GM12878 (cell line): ENCODE measurements around the gene LMX1B. TPM values are rescaled to one million over a fixed set of nuclear protein-coding genes. Genes with fewer than 3 reads are reported as not detected.

Source experiments
- ATAC-seq: fragments of 200-7000 bp; cut with Tn5 transposase; 3 replicates; pipeline ENCODE4 v1.9.1; 2020; ENCODE audit warnings: mild to moderate bottlenecking, moderate library complexity
- BruUV-seq: library from RNA; stranded (reverse); fragments of 400-500 nt; replicated peaks from 2 replicates; lab custom pipeline; 2021; lab: Mats Ljungman, UMichigan
- CTCF ChIA-PET: fragments of 300-600 bp; sonication (Branson Sonifier 250); formaldehyde crosslinking; extraction: SDS; loops from one replicate; lab custom pipeline; 2021; ENCODE audit warnings: inconsistent platforms; lab: Yijun Ruan, JAX
- POLR2A ChIA-PET: fragments of 350-600 bp; formaldehyde crosslinking; extraction: SDS; loops from one replicate; lab custom pipeline; 2021; ENCODE audit warnings: inconsistent platforms; lab: Charles Lee
- RAD21 ChIA-PET: fragments of 300-600 bp; sonication (Branson Sonifier 250); formaldehyde crosslinking; loops from one replicate; lab custom pipeline; 2023; ENCODE audit warnings: antibody characterized with exemption; ENCODE audit not compliant: unreplicated experiment; lab: Charles Lee
- SMC1A ChIA-PET: fragments of 300-600 bp; sonication (Branson Sonifier 250); formaldehyde crosslinking; loops from one replicate; lab custom pipeline; 2023; ENCODE audit not compliant: unreplicated experiment, uncharacterized antibody; lab: Charles Lee
- DNase-seq: peaks from one replicate; pipeline ENCODE4 v3.0.0-alpha.2; 2011; ENCODE audit warnings: low read depth, low spot score
- FAIRE-seq: peaks from 3 replicates; lab custom pipeline; 2011; peaks lifted over from hg19 to GRCh38; lab: Jason Lieb, UNC
- H2AFZ ChIP-seq: 2 replicates; pipeline ENCODE4 v1.6.0; 2011; ENCODE audit warnings: low read depth, low read length, control low read depth; ENCODE audit not compliant: control insufficient read depth
- H3K27ac ChIP-seq: 2 replicates; pipeline ENCODE4 v1.5.1; 2011; ENCODE audit warnings: control low read depth; ENCODE audit not compliant: control insufficient read depth, insufficient read depth
- H3K27me3 ChIP-seq, 2 experiments: replicated peaks in 1 of 2; 2 replicates each; pipeline versions ENCODE4 v1.6.0 to v1.6.1; 2011; ENCODE audit warnings: low read length in 1 of 2; ENCODE audit not compliant: control insufficient read depth in 2 of 2, insufficient read depth in 2 of 2
- H3K36me3 ChIP-seq, 2 experiments: 2 replicates each; pipeline ENCODE4 v1.5.1; 2011; ENCODE audit warnings: low read length in 1 of 2; ENCODE audit not compliant: control insufficient read depth in 2 of 2, insufficient read depth in 2 of 2
- H3K4me1 ChIP-seq: 2 replicates; pipeline ENCODE4 v1.6.1; 2011; ENCODE audit warnings: mild to moderate bottlenecking, low read length, moderate library complexity, mixed read lengths; ENCODE audit not compliant: control insufficient read depth, insufficient read depth
- H3K4me2 ChIP-seq: 2 replicates; pipeline ENCODE4 v1.6.0; 2011; ENCODE audit warnings: control low read depth; ENCODE audit not compliant: control insufficient read depth, insufficient read depth
- H3K4me3 ChIP-seq: fragments of 200-600 bp; sonication (generic); 2 replicates; pipeline ENCODE4 v1.5.1; 2016
- H3K79me2 ChIP-seq: 2 replicates; pipeline ENCODE4 v1.6.0; 2011; ENCODE audit warnings: low read length; ENCODE audit not compliant: control insufficient read depth, insufficient read depth
- H3K9ac ChIP-seq: 2 replicates; pipeline ENCODE4 v1.8.0; 2011; ENCODE audit warnings: low read length, control low read depth, mixed read lengths; ENCODE audit not compliant: control insufficient read depth, insufficient read depth
- H3K9me3 ChIP-seq: replicated peaks from 3 replicates; pipeline ENCODE4 v1.5.1; 2011; ENCODE audit warnings: mild to moderate bottlenecking, low read length; ENCODE audit not compliant: control insufficient read depth, insufficient read depth
- H4K20me1 ChIP-seq: 2 replicates; pipeline ENCODE4 v1.6.0; 2011; ENCODE audit not compliant: control insufficient read depth, insufficient read depth
- BMI1 ChIP-seq: fragments of 450-650 bp; IDR thresholded peaks from 2 replicates; pipeline ENCODE4 v1.6.1; 2016; ENCODE audit warnings: mild to moderate bottlenecking, moderate library complexity, borderline replicate concordance
- FOXK2 ChIP-seq: fragments of 450-650 bp; IDR thresholded peaks from 2 replicates; pipeline ENCODE4 v1.6.1; 2017; ENCODE audit warnings: mild to moderate bottlenecking, moderate library complexity
- HDGF ChIP-seq: fragments of 450-650 bp; IDR thresholded peaks from 2 replicates; pipeline ENCODE4 v1.6.1; 2016; ENCODE audit warnings: antibody characterized with exemption
- MTA3 ChIP-seq: IDR thresholded peaks from 2 replicates; pipeline ENCODE4 v1.6.1; 2012; ENCODE audit warnings: low read length, inconsistent platforms, borderline replicate concordance
- MXI1 ChIP-seq: fragments of 150-350 bp; IDR thresholded peaks from 2 replicates; pipeline ENCODE4 v1.6.1; 2011; ENCODE audit warnings: low read depth, mild to moderate bottlenecking, inconsistent platforms, low read length, improper control_type of control experiment
- STAT3 ChIP-seq: IDR thresholded peaks from 2 replicates; pipeline ENCODE4 v1.6.1; 2011; ENCODE audit warnings: low read depth, low read length, improper control_type of control experiment
- TCF12 ChIP-seq: IDR thresholded peaks from 2 replicates; pipeline ENCODE4 v1.6.1; 2011; ENCODE audit warnings: low read depth, mild to moderate bottlenecking, low read length
- WGBS: methylation state at CpG from one replicate; pipeline ENCODE4 v1.1.6; 2016; ENCODE audit warnings: low lambda C conversion rate; ENCODE audit not compliant: insufficient replicate concordance, insufficient coverage; ENCODE audit errors: missing lambda C conversion rate; 5-methylcytosine and 5-hydroxymethylcytosine counted together
- in situ Hi-C: fragments of 300-500 bp; cut with MboI; formaldehyde crosslinking; loops from 9 replicates; pipeline ENCODE4 v1.14.3; 2018; ENCODE audit warnings: mixed read lengths
- intact Hi-C: fragments of 100-400 bp; cut with micrococcal nuclease; formaldehyde crosslinking; loops from one replicate; pipeline ENCODE4 v1.14.2; 2022; ENCODE audit not compliant: unreplicated experiment
- polyA plus RNA-seq, 11 experiments: library from polyadenylated mRNA; depleted of rRNA in 4 of 11; unstranded in 6 of 11; stranded (reverse) in 5 of 11; fragments of >200 nt; fragmentation: Nextera tagmentation in 4 of 11; fragmentation: Illumina TruSeq in 1 of 11; extraction: Ambion mirVana in 4 of 11; extraction: Trizol in 1 of 11; gene quantifications; 1 replicate in 1 of 11; 2 replicates in 10 of 11; pipeline versions ENCODE4 v1.2.1 to v1.2.3, GENCODE V29; 2011 to 2016; ENCODE audit warnings: inconsistent platforms in 2 of 11, missing spikeins in 2 of 11, low read depth in 1 of 11
- total RNA-seq, 4 experiments: library from RNA; depleted of rRNA in 3 of 4; stranded (reverse); fragments of >200 nt in 3 of 4; fragmentation: Illumina TruSeq in 1 of 4; extraction: Trizol in 1 of 4; gene quantifications; 2 replicates each; pipeline versions ENCODE4 v1.2.1 to v1.2.3, GENCODE V29; 2013 to 2021
- TF ChIP-seq, protein P1 (sequence below): fragments of 450-650 bp; IDR thresholded peaks from 2 replicates; pipeline ENCODE4 v1.6.1; 2017; ENCODE audit warnings: antibody characterized with exemption, mild to moderate bottlenecking, moderate library complexity

Gene LMX1B
- total and polyA plus RNA-seq, 10 of the 15 experiments (the other 5 are each of a cell fraction or from before 2014, with no cell fraction given): not detected

DNA sequence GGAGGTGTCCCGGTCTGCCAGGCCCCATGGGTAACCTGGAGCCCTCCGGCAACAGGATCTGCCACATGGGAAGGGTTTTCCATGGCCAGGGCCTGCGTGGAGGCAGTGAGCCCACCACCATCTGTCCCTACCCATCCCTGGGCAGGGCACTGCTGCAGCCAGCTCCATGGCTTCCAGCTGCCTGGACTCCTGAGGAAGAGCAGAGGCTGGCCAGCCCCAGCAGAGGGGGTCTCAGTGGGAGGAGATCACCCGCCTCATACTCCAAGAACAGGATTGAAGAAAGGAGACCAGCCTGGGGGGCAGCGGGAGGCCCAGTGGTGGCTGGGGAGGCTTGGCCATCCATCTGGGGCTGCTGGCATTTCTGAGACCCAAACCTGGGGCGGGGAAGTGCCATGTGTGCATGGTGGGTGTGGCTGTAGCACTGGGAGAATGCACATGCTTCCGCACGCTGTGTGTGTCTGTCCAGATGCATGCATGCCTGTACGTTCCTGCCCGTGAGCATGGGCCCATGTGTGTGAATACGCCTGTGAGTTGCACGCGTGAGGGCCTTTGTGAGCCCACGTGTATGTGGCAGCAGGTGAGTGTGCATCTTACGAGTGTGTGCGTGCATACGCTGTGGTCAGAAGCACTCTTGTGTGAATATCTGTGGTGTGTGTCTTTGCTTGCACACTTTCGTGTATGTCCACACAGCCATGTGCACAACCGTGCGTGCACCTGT, 78.5 kb downstream of the LMX1B start:
- WGBS: 41% methylated on average over 20 of the region's 20 CpGs
- intact Hi-C loops: no loop called here
- H3K4me3 ChIP-seq: no peak overlapping the region
- H3K4me1 ChIP-seq: no peaks in the 10 kb centered on the region
- no peaks in the 10 kb centered on the region for H3K9me3 ChIP-seq
- FAIRE-seq (no peak), ATAC-seq (no peak), DNase-seq (no peak)
- CTCF ChIA-PET: no interaction called here
- POLR2A ChIA-PET: no interaction called here
- no peak overlapping the region for H2AFZ ChIP-seq
- TF ChIP-seq BMI1 (no peak), MTA3 (no peak), HDGF (no peak), MXI1 (no peak), TCF12 (no peak), FOXK2 (no peak), STAT3 (no peak)
- TF ChIP-seq, protein P1, sequence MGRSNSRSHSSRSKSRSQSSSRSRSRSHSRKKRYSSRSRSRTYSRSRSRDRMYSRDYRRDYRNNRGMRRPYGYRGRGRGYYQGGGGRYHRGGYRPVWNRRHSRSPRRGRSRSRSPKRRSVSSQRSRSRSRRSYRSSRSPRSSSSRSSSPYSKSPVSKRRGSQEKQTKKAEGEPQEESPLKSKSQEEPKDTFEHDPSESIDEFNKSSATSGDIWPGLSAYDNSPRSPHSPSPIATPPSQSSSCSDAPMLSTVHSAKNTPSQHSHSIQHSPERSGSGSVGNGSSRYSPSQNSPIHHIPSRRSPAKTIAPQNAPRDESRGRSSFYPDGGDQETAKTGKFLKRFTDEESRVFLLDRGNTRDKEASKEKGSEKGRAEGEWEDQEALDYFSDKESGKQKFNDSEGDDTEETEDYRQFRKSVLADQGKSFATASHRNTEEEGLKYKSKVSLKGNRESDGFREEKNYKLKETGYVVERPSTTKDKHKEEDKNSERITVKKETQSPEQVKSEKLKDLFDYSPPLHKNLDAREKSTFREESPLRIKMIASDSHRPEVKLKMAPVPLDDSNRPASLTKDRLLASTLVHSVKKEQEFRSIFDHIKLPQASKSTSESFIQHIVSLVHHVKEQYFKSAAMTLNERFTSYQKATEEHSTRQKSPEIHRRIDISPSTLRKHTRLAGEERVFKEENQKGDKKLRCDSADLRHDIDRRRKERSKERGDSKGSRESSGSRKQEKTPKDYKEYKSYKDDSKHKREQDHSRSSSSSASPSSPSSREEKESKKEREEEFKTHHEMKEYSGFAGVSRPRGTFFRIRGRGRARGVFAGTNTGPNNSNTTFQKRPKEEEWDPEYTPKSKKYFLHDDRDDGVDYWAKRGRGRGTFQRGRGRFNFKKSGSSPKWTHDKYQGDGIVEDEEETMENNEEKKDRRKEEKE: no peak
- H3K4me2 ChIP-seq: no peak overlapping the region
- H3K36me3 ChIP-seq: no peaks in the 10 kb centered on the region
- BruUV-seq: no TSS peak
- H3K79me2 ChIP-seq: no peaks in the 10 kb centered on the region
- H3K27ac ChIP-seq: no peak overlapping the region
- in situ Hi-C loops: no loop called here
- SMC1A ChIA-PET: no interaction called here
- peaks cover 0 to 1% of the 10 kb centered on the region in 2 experiments; a peak in 2 of 4 replicates for H3K27me3 ChIP-seq
- H3K9ac ChIP-seq: no peak overlapping the region
- RAD21 ChIA-PET: no interaction called here
- H4K20me1 ChIP-seq: no peaks in the 10 kb centered on the region
